HG03039 (cell line): Measurements from ENCODE around the gene CYB5RL.
"Not testable (repeated sequence)": the region's sequence is repeated elsewhere in the genome, so short reads cannot be mapped to it uniquely, and the experiment has no call there.

ENCODE experiments used
- ATAC-seq: cut with Tn5 transposase; IDR thresholded peaks from one replicate; pipeline ENCODE4 v1.9.1; 2021; ENCODE audit warnings: mild to moderate bottlenecking, moderate library complexity; ENCODE audit not compliant: unreplicated experiment

CYB5RL gene

DNA sequence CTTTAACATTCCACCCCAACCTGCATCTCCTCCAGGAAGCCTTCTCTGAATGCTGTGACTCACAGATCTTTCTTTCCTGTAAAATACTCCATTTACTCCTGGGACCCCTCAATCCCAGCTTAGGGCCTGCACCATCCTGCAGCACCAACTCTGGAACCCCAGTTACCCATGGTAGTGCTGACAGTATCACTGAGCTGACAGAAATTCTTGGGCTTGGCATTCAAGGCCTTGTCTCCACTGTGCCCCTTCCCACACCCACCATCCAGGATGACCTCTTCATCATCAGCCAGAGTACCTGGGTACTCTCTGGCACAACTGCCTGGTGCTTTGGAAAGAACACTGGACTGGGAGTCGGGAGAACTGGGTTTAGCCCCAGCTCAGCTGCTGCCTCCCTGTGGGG is 8.3 kb downstream of the CYB5RL start:
- no peak for ATAC-seq

DNA sequence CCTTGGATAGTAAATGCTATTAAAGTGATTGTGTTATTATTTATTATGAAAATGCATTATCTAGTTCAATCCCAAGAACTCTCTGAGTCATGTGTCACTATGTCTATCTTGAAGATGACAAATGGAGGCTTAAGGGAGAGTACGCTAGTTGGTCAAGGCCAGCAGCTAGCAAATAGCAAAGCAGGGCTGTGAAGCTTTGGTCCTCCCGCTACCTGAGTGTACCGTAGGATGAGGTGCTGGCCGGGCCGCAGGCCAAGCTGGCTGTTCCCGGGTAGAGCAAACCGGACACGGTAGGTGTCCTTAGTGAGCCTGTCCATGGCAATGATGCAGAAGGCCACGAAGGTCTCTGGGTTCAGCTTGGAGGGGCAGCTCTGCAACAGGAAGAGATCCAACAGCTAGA is 9.3 kb downstream of the CYB5RL start:
- no peak for ATAC-seq

DNA sequence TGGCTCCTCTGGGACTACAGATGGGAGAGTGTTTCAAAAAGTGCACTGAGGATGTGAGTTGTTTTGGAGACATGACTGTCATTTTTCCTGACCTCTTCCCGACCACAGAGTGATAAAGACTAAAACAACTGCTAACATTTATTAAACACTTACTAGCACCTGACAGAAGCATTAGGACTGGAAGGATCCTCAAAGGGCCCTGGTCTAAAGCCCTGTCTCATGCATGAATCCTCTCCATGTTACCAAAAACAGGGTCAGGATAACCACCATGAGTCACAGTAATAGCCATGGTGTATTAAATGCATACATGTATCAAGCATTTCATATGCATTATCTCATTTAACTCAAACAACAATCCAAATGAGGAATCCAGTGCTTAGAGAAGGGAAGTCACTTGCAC is 11.5 kb downstream of the CYB5RL start:
- no peak for ATAC-seq

DNA sequence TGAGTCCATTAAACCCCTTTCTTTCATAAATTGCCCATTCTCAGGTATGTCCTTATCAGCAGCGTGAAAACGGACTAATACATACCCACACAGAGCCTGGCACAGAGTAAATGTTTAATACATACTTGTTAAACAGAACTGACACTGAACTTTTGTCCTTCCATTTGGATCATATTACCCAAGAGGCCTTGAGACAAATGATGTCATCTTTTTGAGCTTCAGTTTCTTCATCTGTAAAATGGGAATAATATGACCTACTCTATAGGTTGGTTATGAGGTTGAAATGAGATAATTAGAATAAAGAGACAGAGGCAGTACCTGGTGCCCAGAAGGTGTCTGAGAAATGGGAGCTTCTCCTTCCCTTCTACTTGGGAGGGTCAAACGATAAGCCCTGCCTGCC is 13.8 kb downstream of the CYB5RL start:
- no peak for ATAC-seq

DNA sequence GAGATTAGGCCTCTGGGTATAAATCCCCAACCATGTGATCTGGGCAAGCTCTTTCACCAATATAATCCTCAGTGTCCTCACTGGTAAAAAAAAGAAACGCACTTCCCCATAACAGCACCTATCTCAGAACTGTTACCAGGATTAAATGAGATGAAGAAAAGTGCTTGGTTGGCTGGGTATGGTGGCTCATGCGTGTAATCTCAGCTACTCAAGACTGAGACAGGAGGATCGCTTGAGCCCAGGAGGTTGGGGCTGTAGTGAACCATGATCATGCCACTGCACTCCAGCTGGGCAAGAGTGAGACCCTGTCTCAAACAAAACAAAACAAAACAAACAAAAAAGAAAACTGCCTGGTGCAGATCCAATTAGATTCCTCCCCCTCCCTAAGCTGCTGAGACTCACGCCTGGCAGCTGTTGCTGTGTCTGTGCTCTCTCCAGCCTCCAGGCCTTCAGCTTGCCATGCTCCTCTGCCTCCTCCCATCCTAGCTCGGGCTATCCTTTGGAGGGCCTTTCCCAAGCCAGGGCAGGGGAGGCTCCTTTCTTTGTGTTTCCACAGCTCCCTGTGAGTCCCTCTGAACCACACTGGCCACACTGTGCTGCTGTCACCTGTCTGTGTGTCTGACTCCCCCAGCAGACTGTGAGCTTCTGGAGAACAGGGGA is 19.0 kb downstream of the CYB5RL start:
- no peak for ATAC-seq

DNA sequence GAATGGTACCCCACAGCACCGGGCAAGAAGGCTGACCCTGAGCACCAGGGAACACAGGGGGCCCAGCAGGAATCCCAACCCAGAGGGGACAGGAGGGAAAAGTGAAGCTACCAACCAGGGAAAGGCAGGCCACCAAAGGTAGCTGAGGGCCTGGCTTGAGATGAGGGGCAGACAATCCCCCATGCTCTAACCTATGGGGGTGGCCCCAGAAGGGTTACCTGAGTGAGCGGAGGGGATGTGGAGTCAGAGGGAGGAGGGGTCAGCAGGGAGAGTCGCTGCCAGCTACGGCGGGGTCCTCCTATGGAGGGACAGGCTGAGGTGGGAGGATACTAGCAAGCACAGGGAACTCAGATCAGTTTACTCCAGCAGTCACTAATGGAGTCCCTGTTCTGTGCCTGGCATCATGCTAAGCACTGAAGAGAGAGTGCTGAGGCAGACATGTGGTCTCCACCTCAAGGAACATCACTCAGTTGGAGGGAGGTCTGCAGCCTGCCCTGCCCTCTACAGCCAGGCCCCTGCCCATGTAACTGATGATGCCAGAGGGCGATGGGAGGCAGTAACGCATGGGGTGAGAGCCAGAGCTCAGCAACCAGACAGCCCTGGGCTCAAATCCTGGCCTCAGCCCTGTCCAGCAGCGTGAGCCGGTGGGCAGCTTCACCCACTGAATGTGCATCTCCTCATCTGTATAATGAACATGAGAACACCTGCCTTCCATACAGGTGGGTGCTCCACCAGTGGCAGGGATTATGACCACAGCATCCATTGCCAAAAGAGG is 21.3 kb downstream of the CYB5RL start:
- ATAC-seq = no peak

DNA sequence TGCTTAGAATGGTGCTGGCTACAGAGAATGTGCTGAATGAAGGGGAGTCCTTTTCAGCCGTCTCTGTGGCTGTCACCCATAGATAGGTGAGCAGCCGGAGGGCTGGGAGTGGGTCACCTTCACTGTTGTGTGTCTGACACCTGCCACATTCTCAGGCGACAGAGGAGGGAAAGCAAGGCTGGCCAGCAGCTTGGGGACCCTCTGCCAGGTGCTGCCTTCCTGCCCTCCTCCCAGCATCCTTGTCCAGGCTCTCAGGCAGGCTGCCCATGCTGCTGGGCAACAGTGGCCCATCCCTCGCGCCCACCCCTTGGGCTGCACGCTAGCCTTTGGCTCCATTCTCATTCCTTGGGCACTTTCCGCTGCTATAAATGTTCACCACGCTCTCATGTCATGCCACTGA is 22.1 kb downstream of the CYB5RL start:
- ATAC-seq = no peak

DNA sequence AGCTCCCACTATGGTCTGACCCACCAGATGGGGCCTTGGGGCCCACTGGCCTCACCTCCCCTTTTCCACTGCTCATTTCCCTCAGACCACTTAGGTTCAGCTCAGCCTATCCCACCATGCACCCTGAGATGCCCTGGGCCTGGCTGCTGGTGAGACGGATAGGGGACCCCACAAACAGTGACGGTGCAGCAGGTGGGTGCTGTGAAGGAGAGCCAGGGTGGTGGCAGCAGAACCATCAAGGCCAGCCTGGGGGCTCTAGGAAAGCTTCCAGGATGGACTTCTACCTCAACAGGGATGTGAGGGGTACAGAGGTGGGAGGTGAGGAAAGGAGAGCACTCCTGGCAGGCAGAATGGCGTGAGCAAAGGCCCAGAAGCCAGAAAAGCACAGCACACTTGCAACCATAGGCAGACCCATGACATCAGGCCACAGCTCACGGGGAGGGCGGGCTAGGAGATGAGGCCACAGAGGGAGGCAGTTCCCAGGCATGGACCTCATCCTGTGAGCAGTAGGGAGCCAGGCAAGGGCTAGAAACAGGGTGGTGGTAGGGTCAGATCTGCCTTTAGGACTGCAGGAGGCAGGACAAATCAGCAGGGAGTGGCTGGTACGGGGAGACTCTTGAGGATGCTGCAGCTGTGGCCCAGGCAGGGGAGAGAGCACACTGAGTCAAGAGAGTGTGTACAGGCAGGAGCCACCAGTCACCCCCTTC is 23.1 kb downstream of the CYB5RL start:
- no peak for ATAC-seq

DNA sequence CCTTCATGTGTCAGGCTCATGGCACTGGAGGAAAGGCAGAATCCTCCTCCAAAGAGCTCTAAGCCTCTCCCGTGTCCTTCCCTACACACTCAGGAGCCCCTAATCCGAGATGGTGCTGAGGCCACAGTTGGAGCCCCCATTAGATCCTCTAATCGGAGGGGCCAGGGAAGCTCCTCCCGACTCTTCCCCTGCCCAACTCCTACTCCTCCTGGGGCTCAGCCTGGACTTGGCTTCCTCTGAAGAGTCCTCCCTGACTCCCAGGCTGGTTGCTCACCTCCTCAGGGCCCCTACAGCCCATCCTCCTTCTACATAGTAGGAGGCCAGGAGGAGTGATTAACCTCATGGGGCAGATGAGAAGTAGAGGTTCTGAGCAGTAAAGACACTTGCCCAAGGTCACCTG is 25.7 kb downstream of the CYB5RL start:
- no peak for ATAC-seq

DNA sequence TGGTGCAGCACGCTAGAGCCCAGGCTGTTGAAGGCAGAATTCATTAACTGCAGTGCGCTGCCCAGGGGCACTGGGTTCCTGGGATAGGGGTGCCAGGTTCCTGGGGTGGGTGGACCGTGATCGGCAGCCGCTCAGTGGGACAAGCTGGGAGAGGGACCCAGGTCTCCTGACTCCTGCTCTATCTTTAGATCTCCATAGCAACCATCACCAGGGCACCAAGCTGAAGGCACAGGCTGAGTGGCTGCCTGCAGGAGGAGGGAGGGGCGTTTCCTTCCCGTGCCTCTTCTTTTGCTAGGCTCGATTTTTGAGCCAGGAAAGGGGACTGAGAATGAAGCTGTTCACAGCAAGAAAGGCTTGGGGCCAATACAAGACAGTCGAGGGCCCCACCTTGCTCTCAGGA is 26.1 kb downstream of the CYB5RL start:
- no peak for ATAC-seq

DNA sequence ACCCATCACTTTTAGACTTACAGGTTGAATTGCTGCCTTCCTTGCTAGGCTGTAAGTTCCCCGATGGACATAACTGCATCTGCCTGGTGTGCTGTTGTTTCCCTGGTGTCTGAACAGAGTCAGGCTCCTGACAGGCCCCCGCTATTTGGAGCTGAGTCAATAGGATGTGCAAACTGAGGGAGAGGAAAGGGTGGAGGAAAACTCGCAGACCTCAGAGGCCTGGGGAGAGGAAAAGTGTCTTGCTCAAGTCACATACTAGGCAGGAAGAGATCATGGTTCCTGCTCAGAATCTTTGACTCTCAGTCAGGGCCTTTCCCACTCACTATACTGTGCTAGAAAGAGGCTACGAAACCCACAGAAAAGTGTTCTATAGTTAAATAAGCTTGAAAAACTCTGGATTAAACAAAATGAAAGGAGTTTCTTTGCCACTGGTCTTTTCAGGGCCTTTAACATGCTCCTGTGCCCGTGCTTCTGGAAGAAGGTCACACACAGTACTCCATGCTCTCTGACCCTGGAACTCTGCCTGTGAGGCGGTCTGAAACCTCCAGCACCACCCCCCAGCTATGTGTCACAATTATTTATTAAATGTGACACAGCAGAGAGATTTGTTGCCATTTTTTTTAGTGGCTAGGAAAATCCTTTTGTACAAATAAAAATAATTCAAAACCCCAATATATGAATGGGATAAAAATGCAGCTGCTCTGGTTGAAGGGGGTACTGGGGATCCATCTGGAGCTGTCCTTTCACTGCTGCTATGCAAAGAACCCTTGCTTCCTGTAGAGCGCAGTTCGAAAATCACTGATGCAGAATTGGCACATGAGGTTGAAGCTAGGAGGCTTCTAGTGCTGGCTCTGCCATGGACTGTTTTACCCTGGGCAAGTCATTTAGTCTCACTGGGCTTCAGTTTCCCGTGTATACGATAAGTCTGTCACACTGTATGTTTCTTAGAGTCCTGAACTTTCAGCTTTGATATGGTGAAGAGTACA is 26.9 kb downstream of the CYB5RL start:
- ATAC-seq = no peak

DNA sequence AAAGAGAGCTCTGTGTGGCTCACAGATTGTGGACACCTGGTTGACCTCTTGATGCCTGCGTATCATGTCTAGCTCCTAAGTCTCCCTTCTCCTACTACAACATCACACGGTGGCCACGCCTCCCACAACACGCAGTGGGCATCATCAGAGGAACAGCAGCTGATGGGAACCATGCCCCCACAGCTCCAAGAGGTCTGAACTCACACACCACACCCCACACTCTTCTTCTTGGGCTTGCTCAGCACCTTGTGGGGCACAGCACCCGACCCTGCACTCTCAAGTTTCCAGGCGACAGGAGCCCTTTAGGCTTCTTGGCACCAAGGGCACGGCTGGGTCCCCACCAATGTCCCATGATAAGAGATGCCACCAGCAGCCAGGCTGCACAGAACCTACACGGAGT is 28.2 kb downstream of the CYB5RL start:
- ATAC-seq = no peak

DNA sequence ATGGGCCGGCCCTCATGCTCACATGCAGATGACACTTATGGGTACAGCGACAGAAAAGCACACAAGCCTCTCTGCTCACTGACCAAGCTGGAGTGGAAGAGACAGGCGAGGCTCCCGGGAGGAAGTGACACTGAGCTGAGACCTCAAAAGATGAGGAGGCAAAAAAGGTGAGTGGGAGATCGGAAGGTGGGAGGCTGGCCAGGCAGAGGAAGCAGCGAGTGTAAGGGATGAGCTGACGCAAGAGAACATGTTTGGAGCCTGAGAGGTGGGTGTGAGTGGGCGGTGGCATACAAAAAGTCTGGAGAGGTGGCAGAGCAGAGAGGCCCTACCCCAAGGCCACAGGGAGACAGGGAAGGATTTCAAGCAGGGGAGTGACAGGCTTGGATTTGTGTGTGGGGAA is 28.8 kb downstream of the CYB5RL start:
- ATAC-seq = no peak

DNA sequence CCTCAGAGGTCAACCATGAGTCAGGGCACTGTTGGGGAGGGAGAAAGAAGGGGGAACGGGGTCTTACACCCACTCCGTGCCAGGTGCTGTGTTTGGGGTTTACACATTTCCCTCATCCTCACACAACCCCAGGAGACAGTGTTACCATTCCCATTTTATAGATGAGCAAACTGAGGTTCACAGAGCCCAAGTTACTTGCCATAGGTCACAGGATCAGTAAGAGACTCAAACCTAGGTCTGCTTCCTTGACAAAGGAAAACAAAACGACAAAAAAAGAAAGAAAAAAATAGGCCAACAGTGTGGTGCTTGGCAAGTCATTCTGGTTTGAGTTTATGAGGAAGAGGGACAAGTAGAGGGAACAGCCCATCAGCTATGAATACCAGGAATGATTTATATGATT is 30.8 kb downstream of the CYB5RL start:
- ATAC-seq = no peak

DNA sequence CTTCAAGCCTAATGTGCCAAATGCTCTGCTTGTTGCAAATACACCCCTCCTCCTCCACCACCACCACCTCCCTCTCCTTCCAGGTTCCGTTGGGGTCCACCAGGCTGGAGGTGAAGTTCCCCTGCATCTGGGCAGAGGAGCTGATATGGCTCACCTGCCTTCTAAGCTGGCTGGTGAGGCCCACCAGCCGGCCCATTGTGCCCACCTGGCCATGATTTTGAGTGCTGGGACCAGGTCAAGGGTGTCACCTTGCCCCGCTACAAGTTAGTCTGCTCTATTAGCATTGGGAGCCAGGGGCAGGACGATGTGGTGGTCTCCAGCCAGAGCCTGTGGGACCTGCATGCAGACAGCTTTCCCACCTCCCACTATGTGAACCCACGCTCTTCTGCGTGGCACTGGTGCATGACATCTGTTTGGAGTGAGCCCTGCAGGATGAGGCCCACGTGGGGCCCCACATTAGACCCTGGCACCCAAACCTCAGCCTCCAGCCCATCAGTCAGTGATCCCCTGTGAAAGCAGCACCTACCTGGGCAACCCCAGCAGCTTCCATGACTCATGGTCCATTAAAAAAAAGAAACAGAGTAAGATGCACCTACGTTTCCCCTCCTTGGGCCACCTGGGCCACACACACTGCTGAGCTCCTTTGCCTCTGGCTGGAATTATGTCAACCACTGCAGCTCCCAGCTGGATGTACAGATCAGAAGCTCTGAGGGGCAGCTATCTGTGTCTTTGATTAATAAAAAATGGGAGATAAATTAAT is 31.4 kb downstream of the CYB5RL start:
- no peak for ATAC-seq

DNA sequence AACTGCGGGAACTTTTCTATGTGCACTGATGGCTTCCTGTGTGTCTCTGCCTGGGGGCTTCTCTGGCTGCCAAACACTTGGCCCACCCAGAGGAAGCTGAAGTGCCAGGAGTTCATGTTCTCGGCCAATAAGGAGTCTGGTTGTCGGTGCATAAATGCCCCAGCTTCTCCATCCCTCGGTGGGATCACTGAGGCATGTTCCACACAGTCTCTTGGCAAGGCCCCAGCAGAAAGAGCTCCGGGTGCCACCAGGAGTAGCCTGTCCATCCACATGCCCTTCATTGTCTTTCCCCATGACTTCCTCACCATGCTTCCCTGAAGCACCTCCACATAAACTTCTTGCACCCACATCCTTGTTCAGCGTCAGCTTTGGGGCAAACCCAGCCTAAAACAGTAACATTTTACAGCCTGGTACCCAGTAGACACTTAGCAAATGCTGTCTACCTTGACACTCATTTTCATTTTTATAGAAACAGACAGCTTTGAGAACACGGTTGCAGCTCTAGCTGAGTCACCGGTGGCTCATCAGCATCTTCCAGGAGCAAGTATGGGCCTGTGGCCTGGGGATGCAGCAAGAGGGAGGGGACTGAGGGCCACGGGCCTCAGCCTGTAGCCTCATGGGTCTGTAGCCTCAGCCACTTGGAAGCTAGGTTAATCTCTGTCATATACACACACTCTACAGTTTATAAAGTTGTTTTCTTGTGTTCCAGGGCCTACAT is 32.2 kb downstream of the CYB5RL start:
- ATAC-seq = no peak

DNA sequence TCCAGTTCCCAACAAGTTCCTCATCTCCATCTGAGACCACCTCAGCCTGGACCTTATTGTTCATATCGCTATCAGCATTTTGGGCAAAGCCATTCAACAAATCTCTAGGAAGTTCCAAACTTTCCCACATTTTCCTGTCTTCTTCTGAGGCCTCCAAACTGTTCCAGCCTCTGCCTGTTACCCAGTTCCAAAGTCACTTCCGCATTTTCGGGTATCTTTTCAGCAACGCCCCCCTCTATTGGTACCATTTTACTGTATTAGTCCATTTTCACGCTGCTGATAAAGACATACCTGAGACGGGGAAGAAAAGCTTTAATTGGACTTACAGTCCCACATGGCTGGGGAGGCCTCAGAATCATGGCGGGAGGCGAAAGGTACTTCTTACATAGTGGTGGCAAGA is 33.5 kb downstream of the CYB5RL start:
- not testable (repeated sequence) for ATAC-seq

DNA sequence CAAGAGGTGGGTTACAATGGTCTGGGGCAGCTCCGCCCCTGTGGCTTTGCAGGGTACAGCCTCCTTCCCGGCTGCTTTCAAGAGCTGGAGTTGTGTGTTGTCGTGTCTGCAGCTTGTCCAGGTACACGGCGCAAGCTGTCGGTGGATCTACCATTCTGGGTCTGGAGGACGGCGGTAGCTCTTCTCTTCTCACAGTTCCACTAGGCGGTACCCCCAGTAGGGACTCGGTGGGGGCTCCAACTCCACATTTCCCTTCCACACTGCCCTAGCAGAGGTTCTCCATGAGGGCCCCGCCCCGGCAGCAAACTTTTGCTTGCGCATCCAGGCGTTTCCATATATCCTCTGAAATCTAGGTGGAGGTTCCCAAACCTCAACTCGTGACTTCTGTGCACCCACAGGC is 34.7 kb downstream of the CYB5RL start:
- ATAC-seq = no peak

DNA sequence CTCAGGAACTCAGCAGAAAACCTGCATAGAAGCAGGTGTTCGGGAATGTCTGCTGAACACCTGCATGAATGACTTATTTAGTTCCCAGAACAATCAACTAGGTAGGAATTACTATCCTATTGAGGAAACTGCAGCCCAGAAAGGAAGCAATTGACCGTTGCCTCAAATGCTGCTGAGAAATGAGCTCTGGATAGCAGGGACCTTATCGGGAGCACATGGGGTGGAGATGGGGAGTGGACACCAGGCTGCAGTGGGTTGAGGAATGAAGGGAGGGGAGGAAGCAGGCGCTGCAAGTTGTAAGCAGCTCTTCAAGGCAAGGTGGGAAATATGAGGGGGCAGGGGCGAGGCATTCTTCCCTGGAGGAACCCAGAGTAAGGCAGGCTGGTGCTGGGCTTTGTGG is 36.3 kb downstream of the CYB5RL start:
- ATAC-seq = no peak

DNA sequence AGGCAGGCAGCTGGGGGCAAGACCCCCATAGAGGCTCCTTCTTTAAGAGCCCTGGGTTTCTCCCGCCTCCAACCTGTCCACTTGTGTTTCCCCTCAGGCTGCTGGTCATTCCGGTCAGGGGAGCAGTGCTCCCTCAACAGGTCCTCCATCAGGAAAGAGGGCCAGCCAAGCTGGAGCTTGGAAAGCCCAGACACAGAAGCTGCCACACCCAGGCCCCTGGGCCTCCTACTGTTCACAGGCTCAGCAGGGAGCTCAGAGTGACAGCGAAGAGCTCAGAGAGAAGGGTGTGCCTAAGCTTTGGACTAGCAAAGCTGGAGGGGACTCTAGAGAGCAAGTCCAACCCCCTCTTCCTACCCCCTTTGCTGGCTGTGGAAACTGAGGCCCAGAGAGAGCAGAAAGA is 36.8 kb downstream of the CYB5RL start:
- ATAC-seq = no peak
